Subcutaneous adipose tissue (tissue), 4 donors: ENCODE measurements around the gene MEIOC. TPM values are rescaled to one million over a fixed set of nuclear protein-coding genes. Genes with fewer than 3 reads are reported as not detected.

Source experiments
- total RNA-seq, 4 donors: library from RNA; depleted of rRNA; stranded (reverse); fragments of >200 nt; gene quantifications; one replicate each; pipeline ENCODE4 v1.1.0, GENCODE V29; 2016
- TF ChIP-seq, protein P1 (sequence below): fragments of 450-650 bp; IDR thresholded peaks from one replicate; pipeline ENCODE4 v1.5.1; 2016; ENCODE audit warnings: low read depth, mild to moderate bottlenecking, control low read depth, antibody characterized with exemption, moderate library complexity

Gene MEIOC
- total RNA-seq = under 1 TPM in 1 of 4 donors, not detected in 3; 0.33 TPM

DNA sequence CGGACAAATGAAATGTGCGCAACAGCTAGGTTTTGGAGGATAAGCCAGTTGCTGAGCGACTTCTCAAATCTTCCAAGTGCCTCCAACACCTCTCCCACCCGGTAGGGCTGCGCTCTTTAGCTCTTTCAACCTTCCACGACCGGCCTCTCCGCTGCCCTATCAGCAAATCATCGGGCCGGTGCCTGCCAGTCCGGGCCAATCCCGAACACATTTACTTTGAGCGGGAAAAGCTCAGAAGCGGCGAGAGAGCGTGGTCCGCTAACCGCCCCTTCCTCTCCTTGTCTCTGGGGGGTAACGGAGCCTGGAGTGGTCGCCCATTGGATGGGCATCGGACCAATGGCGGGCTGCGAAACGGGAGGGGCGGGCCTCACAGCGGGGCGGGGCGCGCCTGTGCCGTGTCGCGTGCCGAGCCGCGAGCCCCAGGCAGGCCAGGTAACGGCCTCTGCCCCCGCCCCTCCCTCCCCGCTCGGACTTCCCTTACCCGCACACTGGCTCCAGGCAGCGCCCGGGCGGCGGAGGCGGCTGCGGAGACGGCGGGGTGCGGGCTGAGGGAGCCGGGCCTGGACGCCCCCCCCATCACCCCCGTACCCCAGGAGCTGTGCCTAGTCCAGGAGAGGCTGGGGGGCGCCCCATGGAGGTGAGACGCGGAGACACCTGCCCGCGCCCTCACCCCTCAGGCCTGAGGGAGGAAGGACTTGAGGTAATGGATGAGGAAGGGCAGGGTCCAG is at the start of gene MEIOC:
MEIOC (plus strand) TSS at position 486 of the 728 bp plus-strand sequence; CDS start at position 632, 146 bp downstream.
- TF ChIP-seq, protein P1, sequence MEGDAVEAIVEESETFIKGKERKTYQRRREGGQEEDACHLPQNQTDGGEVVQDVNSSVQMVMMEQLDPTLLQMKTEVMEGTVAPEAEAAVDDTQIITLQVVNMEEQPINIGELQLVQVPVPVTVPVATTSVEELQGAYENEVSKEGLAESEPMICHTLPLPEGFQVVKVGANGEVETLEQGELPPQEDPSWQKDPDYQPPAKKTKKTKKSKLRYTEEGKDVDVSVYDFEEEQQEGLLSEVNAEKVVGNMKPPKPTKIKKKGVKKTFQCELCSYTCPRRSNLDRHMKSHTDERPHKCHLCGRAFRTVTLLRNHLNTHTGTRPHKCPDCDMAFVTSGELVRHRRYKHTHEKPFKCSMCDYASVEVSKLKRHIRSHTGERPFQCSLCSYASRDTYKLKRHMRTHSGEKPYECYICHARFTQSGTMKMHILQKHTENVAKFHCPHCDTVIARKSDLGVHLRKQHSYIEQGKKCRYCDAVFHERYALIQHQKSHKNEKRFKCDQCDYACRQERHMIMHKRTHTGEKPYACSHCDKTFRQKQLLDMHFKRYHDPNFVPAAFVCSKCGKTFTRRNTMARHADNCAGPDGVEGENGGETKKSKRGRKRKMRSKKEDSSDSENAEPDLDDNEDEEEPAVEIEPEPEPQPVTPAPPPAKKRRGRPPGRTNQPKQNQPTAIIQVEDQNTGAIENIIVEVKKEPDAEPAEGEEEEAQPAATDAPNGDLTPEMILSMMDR = no peak

DNA sequence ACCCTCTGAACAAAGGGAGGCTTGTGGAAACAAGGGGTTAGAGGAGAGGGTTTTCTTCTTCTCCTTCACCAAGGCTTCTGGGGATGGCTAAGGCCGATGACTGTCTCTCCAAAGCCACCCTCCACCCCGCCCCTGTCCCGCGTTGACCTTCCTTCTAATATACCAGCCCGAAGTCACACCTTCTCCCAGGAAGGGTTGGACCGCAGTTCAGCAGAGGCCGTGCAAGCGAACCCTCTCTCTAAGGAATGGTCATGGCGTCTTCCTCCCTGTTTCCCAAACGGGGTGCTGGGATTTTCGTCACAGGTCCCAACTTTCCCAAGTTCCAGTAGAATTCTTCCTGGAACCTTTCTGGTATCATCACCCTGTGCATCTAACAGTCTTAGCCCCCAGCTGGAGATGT is 49.6 kb upstream of the MEIOC start:
- TF ChIP-seq, protein P1 = no peak

DNA sequence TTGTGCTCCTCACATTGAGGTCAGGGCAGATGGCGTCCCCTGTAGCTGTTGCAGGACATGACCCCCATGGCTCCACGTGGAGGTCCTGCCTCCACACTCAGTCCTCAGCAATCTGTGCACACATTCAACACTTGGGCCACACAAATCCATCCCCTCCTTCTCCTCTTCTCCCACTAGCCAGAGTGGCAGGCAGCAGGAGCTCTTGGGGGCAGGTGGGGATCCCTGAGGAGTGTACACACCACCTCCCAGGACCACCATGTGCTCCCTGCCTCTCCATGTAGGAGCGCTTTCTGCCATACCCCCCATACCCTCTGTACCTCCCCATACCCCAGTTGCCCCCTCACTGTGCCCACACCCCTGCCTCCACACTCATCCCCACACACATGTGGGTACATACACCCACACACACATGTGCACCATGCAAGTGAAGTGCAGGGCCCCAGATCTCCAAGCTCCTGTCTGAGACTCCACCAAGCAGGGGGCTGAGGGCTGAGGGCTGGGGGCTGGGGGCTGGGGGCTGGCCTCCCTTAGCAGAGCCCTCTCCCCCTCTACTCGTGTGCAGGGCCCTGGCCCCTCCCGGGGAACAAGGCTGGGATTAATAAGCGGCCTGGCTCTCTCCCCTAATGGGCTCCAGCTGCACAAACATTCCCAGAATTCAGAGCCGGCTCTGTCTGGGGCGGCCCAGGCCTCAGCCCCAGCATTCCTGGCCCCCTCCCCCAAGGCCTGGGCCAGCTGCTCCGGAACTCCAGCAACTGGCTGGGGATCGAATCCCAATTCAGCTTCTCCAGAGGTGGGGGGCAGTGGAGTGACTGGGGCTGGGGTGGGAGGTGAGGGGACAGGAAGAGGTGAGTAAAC is 48.2 kb upstream of the MEIOC start:
- TF ChIP-seq, protein P1 = no peak

DNA sequence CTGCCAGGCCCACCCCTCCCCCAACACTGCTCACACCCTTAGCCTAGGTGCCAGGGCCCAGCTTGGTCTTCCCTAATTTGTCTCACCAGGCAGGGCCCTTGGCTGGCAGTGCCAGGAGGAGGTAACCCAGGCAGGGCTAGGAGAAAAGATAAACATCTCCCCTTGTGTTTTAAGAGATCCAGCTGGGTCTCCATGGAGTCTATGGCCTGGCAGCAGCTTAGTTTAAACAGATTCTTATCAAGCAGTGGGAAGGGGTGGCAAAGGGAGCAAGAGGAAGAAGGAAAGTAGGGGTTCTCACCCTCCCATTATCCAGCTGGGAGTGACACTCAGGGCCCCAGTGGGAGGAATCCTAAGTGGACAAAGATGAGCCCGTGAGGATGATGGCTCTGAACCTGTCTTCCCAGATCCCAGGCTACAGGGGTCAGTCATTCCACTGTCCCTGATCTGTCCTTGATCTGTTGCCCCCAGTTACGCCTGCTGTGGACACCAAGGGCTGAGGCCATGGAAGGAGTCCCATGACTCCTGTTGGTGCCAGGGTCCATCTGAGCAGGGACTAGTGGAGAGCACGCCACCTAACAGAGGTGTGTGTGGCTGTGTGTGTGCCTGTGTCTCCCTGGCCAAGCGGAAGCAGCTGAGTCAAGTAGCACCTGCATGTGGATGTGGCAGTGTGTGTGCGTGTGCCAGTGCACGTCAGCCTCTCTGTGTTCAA is 47.4 kb upstream of the MEIOC start:
- TF ChIP-seq, protein P1 = no peak

DNA sequence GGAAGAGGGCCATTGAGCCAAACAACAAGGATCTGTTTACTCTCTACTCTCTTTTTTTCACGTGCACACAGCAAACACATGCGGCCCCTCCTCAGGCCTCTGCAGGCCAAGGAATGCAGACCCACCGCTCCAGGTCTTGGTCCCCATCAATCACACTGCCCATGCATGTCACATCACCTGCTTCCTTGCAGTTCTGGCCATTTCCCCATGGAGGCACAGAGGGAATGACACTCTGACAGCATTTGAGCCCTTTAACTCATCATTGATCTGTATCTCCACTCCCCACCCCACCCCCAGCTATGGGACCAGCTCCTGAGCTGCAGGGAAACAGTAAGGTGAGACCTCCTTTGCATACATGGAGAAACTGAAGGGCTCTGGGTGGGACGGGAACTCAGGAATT is 45.9 kb upstream of the MEIOC start:
- TF ChIP-seq, protein P1 = no peak

DNA sequence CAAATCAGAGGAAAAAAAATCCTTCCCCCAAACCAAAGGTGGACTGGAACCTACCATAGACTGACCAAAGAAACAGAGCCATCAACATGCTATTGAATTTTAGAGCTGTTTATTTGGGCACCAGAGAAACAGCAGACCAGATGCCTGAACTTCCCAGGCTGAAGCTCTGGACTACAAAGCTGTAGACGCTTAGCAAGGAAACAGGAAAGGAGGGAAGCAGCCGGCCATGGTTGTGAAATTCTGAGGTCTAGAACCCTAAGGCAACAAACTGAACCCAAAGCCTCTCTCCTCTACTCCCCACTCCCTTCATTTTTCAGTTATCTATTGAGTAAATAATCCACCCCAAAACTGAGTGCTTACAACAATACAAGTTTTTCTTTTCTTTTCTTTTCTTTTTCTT is 45.4 kb upstream of the MEIOC start:
- TF ChIP-seq, protein P1 = no peak

DNA sequence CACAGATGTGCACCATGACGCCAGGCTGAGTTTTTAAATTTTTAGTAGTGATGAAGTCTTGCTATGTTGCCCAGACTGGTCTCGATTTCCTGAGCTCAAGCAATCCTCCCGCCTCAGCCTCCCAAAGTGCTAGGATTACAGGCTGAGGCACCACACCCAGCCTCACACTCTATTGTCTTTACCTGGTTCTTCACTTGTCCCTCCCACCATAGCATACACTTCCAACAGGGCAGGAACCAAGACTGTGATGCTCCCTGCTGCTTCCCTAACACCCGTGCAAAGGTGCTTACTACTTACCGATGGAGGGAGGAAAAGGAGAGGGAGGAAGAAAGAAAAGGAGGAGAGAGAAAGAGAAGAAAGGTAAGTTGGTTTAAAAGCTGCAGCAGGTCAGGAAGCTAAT is 41.4 kb upstream of the MEIOC start:
- TF ChIP-seq, protein P1 = no peak
